Omental fat pad (tissue), 4 donors: Measurements from ENCODE around the gene ZNF597. TPM values are rescaled to one million over a fixed set of nuclear protein-coding genes. Genes with fewer than 3 reads are reported as not detected.

Source experiments
- ATAC-seq: fragments of 150-250 bp; one replicate; pipeline ENCODE4 v1.9.1; 2016; ENCODE audit warnings: mild to moderate bottlenecking, moderate library complexity; ENCODE audit not compliant: low FRiP score
- DNase-seq: peaks from one replicate; pipeline ENCODE4 v3.0.0-alpha.2; 2019; ENCODE audit warnings: low spot score
- CTCF ChIP-seq, 3 donors: fragments of 450-650 bp; IDR thresholded peaks; one replicate each; pipeline ENCODE4 v1.5.1; 2016 to 2017; ENCODE audit warnings: antibody characterized with exemption in 3 of 3, mild to moderate bottlenecking in 3 of 3, moderate library complexity in 2 of 3
- total RNA-seq, 4 donors: library from RNA; depleted of rRNA; stranded (reverse); fragments of >200 nt; gene quantifications; one replicate each; pipeline ENCODE4 v1.1.0, GENCODE V29; 2016

ZNF597 gene
- total RNA-seq, 4 donors from 2014 or later: 2.0 to 3.3 (median 2.7) TPM

- TF ChIP-seq CTCF (IDR thresholded peaks at IDR 0.05): no peak
- DNase-seq: no peak
- ATAC-seq: no peak
Observed at GRCh38 chr16:3459401-3460090, 16.2 kb upstream of the ZNF597 start.

GRCh38 chr16:3458852-3459361 is 15.6 kb upstream of the ZNF597 start:
- ATAC-seq: peak; percentile 30

GRCh38 chr16:3458278-3458851 is 15.1 kb upstream of the ZNF597 start:
- TF ChIP-seq CTCF (IDR thresholded peaks at IDR 0.05): no peak
- ATAC-seq (peak; percentile 12), DNase-seq (no peak)

More at GRCh38 chr16:3458852-3459361, 15.6 kb upstream of the ZNF597 start:
- no peak for TF ChIP-seq CTCF (IDR thresholded peaks at IDR 0.05)
- DNase-seq: no peak

GRCh38 chr16:3457434-3458252 is 14.3 kb upstream of the ZNF597 start:
- DNase-seq (peak; percentile 51), ATAC-seq (peak; percentile 94)
- TF ChIP-seq CTCF (IDR thresholded peaks at IDR 0.05): no peak

- no peak for DNase-seq
- no peak for TF ChIP-seq CTCF (IDR thresholded peaks at IDR 0.05)
- no peak for ATAC-seq
Observed at GRCh38 chr16:3454631-3455147, 11.4 kb upstream of the ZNF597 start.

- DNase-seq (no peak), ATAC-seq (no peak)
- no peak for TF ChIP-seq CTCF (IDR thresholded peaks at IDR 0.05)
Observed at GRCh38 chr16:3454093-3454492, 10.8 kb upstream of the ZNF597 start.
